ENCODE results near the gene BYSL.

GRCh38 chr6:41927253-41927652 is 6.0 kb downstream of the BYSL start:
- TF ChIP-seq CTCF (IDR thresholded peaks at IDR 0.05) (no peak), POLR2AphosphoS5 (IDR thresholded peaks at IDR 0.05) (no peak), POLR2A (IDR thresholded peaks at IDR 0.05) (no peak)

Data from breast epithelium (tissue), 3 donors.